ENCODE results near the gene PER2. TPM values are rescaled to one million over a fixed set of nuclear protein-coding genes. Genes with fewer than 3 reads are reported as not detected.
A peak's percentile ranks its signal among the peaks of the same experiment; 100 is the strongest.

Gene PER2
- polyA plus RNA-seq, 2 of the 4 experiments (the other 2 are of a cell fraction): 3.4 to 8.5 TPM

DNA sequence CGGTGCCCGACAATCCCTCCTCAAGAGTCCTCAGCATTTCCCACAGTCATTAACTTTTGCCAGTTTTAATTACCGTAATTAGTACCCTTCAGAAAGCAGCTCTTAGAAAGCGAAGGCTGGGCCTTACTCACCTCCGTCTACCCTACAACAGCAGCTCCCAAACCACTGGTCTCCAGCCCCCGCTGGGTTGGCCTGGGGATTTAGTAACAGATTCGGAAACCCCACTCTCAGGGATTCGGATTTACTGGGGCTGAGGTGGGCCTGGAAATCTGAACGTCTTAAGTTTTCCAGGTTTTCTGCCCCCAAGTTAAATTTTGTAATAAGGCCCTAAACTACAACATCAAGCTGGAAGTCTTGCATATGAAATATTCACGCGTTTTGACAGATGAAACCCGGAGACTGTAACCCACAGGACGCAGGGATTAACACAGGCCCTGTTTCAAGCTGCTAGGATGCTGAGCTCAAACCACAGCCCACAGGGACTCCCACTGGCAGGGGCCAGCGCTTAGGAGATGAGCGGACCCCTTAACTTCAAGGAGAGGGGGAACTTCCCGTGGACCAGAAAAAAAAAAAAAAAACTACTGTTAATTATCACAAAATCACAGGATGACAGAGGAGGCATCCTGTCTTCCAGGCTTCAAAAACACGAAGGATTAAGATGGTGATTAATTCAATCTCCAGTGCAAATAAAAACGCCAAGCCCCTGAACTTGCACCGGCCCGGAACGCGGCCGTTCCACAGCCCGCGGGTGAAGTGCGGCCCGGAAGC lies 85.9 kb downstream of the PER2 start:
- DNase-seq (ENCODE audit: low read depth in 1 of 2, low spot score in 1 of 2) (peak in 1 of 2 experiments; percentile 21), ATAC-seq (no peak; a peak in 1 of 6 replicates), FAIRE-seq (no peak)
- ChIA-PET CTCF (interaction anchor here (0.7 to 1.5 kb wide), 5 partner anchors 16 to 341 kb away, joined by 3 to 4 read pairs (median 3); no protein-coding TSS in a partner anchor), POLR2A (no interaction called here)
- 17% methylated on average over 27 of the region's 27 CpGs for WGBS (ENCODE audit: missing lambda C conversion rate)
- Histone ChIP-seq H3K9me3 (no peaks in the 10 kb centered on the region), H3K27ac (peak overlapping the region; percentile 98 to 99), H3K4me2 (peak overlapping the region; percentile 86), H3K4me1 (peaks cover 16% of the 10 kb centered on the region), H3K4me3 (peak overlapping the region; percentile 99)
- TF ChIP-seq POLR2AphosphoS2 (conservative IDR thresholded peaks at IDR 0.05; ENCODE audit: low read length) (no peak), JUN (IDR thresholded peaks at IDR 0.05) (no peak), PHF8 (IDR thresholded peaks at IDR 0.05; ENCODE audit: borderline replicate concordance, low read depth) (no peak), RARB (CRISPR knock-in tag; IDR thresholded peaks at IDR 0.05) (no peak)
- TF ChIP-seq, protein P1, sequence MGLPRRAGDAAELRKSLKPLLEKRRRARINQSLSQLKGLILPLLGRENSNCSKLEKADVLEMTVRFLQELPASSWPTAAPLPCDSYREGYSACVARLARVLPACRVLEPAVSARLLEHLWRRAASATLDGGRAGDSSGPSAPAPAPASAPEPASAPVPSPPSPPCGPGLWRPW (IDR thresholded peaks at IDR 0.05): no peak
- TF ChIP-seq, protein P2, sequence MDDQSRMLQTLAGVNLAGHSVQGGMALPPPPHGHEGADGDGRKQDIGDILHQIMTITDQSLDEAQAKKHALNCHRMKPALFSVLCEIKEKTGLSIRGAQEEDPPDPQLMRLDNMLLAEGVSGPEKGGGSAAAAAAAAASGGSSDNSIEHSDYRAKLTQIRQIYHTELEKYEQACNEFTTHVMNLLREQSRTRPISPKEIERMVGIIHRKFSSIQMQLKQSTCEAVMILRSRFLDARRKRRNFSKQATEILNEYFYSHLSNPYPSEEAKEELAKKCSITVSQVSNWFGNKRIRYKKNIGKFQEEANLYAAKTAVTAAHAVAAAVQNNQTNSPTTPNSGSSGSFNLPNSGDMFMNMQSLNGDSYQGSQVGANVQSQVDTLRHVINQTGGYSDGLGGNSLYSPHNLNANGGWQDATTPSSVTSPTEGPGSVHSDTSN (IDR thresholded peaks at IDR 0.05): no peak
- TF ChIP-seq, protein P3, sequence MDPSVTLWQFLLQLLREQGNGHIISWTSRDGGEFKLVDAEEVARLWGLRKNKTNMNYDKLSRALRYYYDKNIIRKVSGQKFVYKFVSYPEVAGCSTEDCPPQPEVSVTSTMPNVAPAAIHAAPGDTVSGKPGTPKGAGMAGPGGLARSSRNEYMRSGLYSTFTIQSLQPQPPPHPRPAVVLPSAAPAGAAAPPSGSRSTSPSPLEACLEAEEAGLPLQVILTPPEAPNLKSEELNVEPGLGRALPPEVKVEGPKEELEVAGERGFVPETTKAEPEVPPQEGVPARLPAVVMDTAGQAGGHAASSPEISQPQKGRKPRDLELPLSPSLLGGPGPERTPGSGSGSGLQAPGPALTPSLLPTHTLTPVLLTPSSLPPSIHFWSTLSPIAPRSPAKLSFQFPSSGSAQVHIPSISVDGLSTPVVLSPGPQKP (IDR thresholded peaks at IDR 0.05; ENCODE audit: low read depth, low read length): no peak

Other genes starting within 250 kb of the PER2 start
- gene SCLY, start 227.6 kb downstream of the PER2 start, polyA plus RNA-seq (2011; rRNA removed): 19.0 and 19.3 TPM in 2 replicates
- 25.5 to 28.3 TPM (median 28.1 TPM) in 3 replicates for gene SCLY, start 227.6 kb downstream of the PER2 start, polyA plus RNA-seq (2017; fragmentation: RNase III; extraction: RNeasy Plus Mini Kit Qiagen cat#74134 plus additional on column Dnase treatment)
- gene ESPNL, start 188.3 kb downstream of the PER2 start, polyA plus RNA-seq (2011; rRNA removed): 0.04 and 0.07 TPM in 2 replicates
- gene ESPNL, start 188.3 kb downstream of the PER2 start, polyA plus RNA-seq (2017; fragmentation: RNase III; extraction: RNeasy Plus Mini Kit Qiagen cat#74134 plus additional on column Dnase treatment): 0.15 to 0.22 TPM (median 0.17 TPM) in 3 replicates
- 0.04 TPM in 1 of 2 replicates, not detected in the other for gene KLHL30, start 149.9 kb downstream of the PER2 start, polyA plus RNA-seq (2011; rRNA removed)
- 0.03 to 0.04 TPM (median 0.03 TPM) in 3 replicates for gene KLHL30, start 149.9 kb downstream of the PER2 start, polyA plus RNA-seq (2017; fragmentation: RNase III; extraction: RNeasy Plus Mini Kit Qiagen cat#74134 plus additional on column Dnase treatment)
- 2.6 and 3.7 TPM in 2 replicates for gene ERFE, start 129.6 kb downstream of the PER2 start, polyA plus RNA-seq (2011; rRNA removed)
- 2.0 to 3.6 TPM (median 2.6 TPM) in 3 replicates for gene ERFE, start 129.6 kb downstream of the PER2 start, polyA plus RNA-seq (2017; fragmentation: RNase III; extraction: RNeasy Plus Mini Kit Qiagen cat#74134 plus additional on column Dnase treatment)
- gene ILKAP, start 84.9 kb downstream of the PER2 start, polyA plus RNA-seq (2011; rRNA removed): 27.7 and 41.4 TPM in 2 replicates
- gene ILKAP, start 84.9 kb downstream of the PER2 start, polyA plus RNA-seq (2017; fragmentation: RNase III; extraction: RNeasy Plus Mini Kit Qiagen cat#74134 plus additional on column Dnase treatment): 36.3 to 38.4 TPM (median 38.2 TPM) in 3 replicates
- gene HES6, start 48.6 kb downstream of the PER2 start, polyA plus RNA-seq (2011; rRNA removed): 5.2 and 5.4 TPM in 2 replicates
- 6.1 to 7.5 TPM (median 7.3 TPM) in 3 replicates for gene HES6, start 48.6 kb downstream of the PER2 start, polyA plus RNA-seq (2017; fragmentation: RNase III; extraction: RNeasy Plus Mini Kit Qiagen cat#74134 plus additional on column Dnase treatment)
- 10.6 and 10.9 TPM in 2 replicates for gene TRAF3IP1, start 31.9 kb upstream of the PER2 start, polyA plus RNA-seq (2011; rRNA removed)
- 19.1 to 20.2 TPM (median 19.2 TPM) in 3 replicates for gene TRAF3IP1, start 31.9 kb upstream of the PER2 start, polyA plus RNA-seq (2017; fragmentation: RNase III; extraction: RNeasy Plus Mini Kit Qiagen cat#74134 plus additional on column Dnase treatment)
- 40.1 and 42.7 TPM in 2 replicates for gene ASB1, start 138.3 kb upstream of the PER2 start, polyA plus RNA-seq (2011; rRNA removed)
- gene ASB1, start 138.3 kb upstream of the PER2 start, polyA plus RNA-seq (2017; fragmentation: RNase III; extraction: RNeasy Plus Mini Kit Qiagen cat#74134 plus additional on column Dnase treatment): 24.6 to 26.8 TPM (median 26.0 TPM) in 3 replicates

Data from A549 (cell line).